A549 (cell line): ENCODE data around the gene ETV3L. TPM values are rescaled to one million over a fixed set of nuclear protein-coding genes. Genes with fewer than 3 reads are reported as not detected.

ENCODE experiments used
- ATAC-seq, 2 experiments: fragments of 200-7000 bp in 1 of 2; fragments of >200 bp in 1 of 2; cut with Nextera tagmentation in 1 of 2; cut with Tn5 transposase in 1 of 2; 3 replicates each; pipeline versions ENCODE4 v1.8.0 to v1.9.1; 2018 to 2020; ENCODE audit warnings: mild to moderate bottlenecking in 1 of 2, moderate library complexity in 1 of 2
- CTCF ChIA-PET: fragments of 300-600 bp; sonication (Branson Sonifier 250); formaldehyde crosslinking; extraction: SDS; loops from one replicate; lab custom pipeline; 2021; ENCODE audit warnings: antibody characterized with exemption, inconsistent platforms; lab: Yijun Ruan, JAX
- POLR2A ChIA-PET: fragments of 350-600 bp; formaldehyde crosslinking; extraction: SDS; loops from one replicate; lab custom pipeline; 2021; ENCODE audit warnings: antibody characterized with exemption, inconsistent platforms; lab: Yijun Ruan, JAX
- DNase-seq, 2 experiments: peaks; one replicate each; pipeline versions ENCODE4 v3.0.0 to v3.0.0-alpha.2; 2011 to 2016; ENCODE audit warnings: low read depth in 1 of 2, low spot score in 1 of 2
- FAIRE-seq: peaks from 2 replicates; lab custom pipeline; 2011; peaks lifted over from hg19 to GRCh38; lab: Jason Lieb, UNC
- H3K27ac ChIP-seq, 2 experiments: fragments of >200 bp; sonication (Bioruptor Twin); formaldehyde crosslinking; 3 replicates each; pipeline ENCODE4 v1.5.1; 2016 to 2017
- H3K4me1 ChIP-seq: fragments of >200 bp; sonication (Bioruptor Twin); formaldehyde crosslinking; 3 replicates; pipeline ENCODE4 v1.6.1; 2016
- H3K4me2 ChIP-seq: fragments of >200 bp; sonication (Bioruptor Twin); formaldehyde crosslinking; 3 replicates; pipeline ENCODE4 v1.6.1; 2016
- H3K4me3 ChIP-seq: fragments of >200 bp; sonication (Bioruptor Twin); formaldehyde crosslinking; 3 replicates; pipeline ENCODE4 v1.5.1; 2016
- H3K9me3 ChIP-seq: fragments of >200 bp; sonication (Bioruptor Twin); formaldehyde crosslinking; 3 replicates; pipeline ENCODE4 v1.6.1; 2016
- FOSL2 ChIP-seq, 2 experiments: fragments of 450-650 bp in 1 of 2; fragments of >200 bp in 1 of 2; sonication (Bioruptor Twin) in 1 of 2; formaldehyde crosslinking; IDR thresholded peaks; 2 replicates each; pipeline versions ENCODE4 v1.5.0 to v1.6.1; 2016 to 2020; ENCODE audit warnings: mild to moderate bottlenecking in 1 of 2, moderate library complexity in 1 of 2
- HDAC2 ChIP-seq: fragments of 200-600 bp; sonication (generic); IDR thresholded peaks from 2 replicates; pipeline ENCODE4 v1.6.1; 2016
- HEYL ChIP-seq: fragments of 250-450 bp; sonication (Bioruptor Pico); IDR thresholded peaks from 2 replicates; pipeline ENCODE4 v1.8.0; 2021; ENCODE audit warnings: mild to moderate bottlenecking, moderate library complexity
- HMGXB4 ChIP-seq: fragments of 250-450 bp; sonication (Bioruptor Pico); IDR thresholded peaks from 2 replicates; pipeline ENCODE4 v1.5.0; 2021; ENCODE audit warnings: mild to moderate bottlenecking, moderate library complexity, borderline replicate concordance
- HOXB5 ChIP-seq: fragments of 250-450 bp; sonication (Bioruptor Pico); IDR thresholded peaks from 2 replicates; pipeline ENCODE4 v1.5.0; 2020; ENCODE audit warnings: mild to moderate bottlenecking, moderate library complexity
- JUN ChIP-seq, 2 experiments: fragments of >200 bp; sonication (Bioruptor Twin); formaldehyde crosslinking; IDR thresholded peaks; 2 replicates in 1 of 2; 3 replicates in 1 of 2; pipeline ENCODE4 v1.6.1; 2016 to 2017
- MYC ChIP-seq: IDR thresholded peaks from 2 replicates; pipeline ENCODE4 v1.6.1; 2012; ENCODE audit warnings: mild to moderate bottlenecking, inconsistent platforms, low read length, improper control_type of control experiment, borderline replicate concordance
- POLR2A ChIP-seq: IDR thresholded peaks from 2 replicates; pipeline ENCODE4 v1.6.1; 2012; ENCODE audit warnings: mild to moderate bottlenecking, low read length
- RAD21 ChIP-seq, 2 experiments: fragments of >200 bp in 1 of 2; sonication (Bioruptor Twin) in 1 of 2; formaldehyde crosslinking in 1 of 2; IDR thresholded peaks in 1 of 2; conservative IDR thresholded peaks in 1 of 2; 2 replicates in 1 of 2; 3 replicates in 1 of 2; pipeline ENCODE4 v1.6.1; 2012 to 2018; ENCODE audit warnings: inconsistent platforms in 1 of 2
- RARB ChIP-seq: fragments of 250-450 bp; sonication (Bioruptor Pico); IDR thresholded peaks from 2 replicates; pipeline ENCODE4 v1.8.0; 2021; ENCODE audit warnings: mild to moderate bottlenecking, moderate library complexity
- REST ChIP-seq: fragments of 200-600 bp; sonication (generic); IDR thresholded peaks from 2 replicates; pipeline ENCODE4 v1.6.1; 2016; ENCODE audit warnings: antibody characterized with exemption, mild to moderate bottlenecking, moderate library complexity
- RFX5 ChIP-seq: fragments of 450-650 bp; IDR thresholded peaks from 2 replicates; pipeline ENCODE4 v1.7.1; 2014; ENCODE audit warnings: antibody characterized with exemption, mild to moderate bottlenecking, moderate library complexity
- RNF2 ChIP-seq: fragments of 200-600 bp; sonication (generic); IDR thresholded peaks from 2 replicates; pipeline ENCODE4 v1.6.1; 2016; ENCODE audit warnings: low read depth, mild to moderate bottlenecking, antibody characterized with exemption, moderate library complexity, borderline replicate concordance
- SREBF2 ChIP-seq: fragments of 450-650 bp; IDR thresholded peaks from 2 replicates; pipeline ENCODE4 v1.6.1; 2014; ENCODE audit warnings: mild to moderate bottlenecking, moderate library complexity
- ZFP36 ChIP-seq: fragments of 450-650 bp; IDR thresholded peaks from 2 replicates; pipeline ENCODE4 v1.6.1; 2014; ENCODE audit warnings: borderline replicate concordance; ENCODE audit not compliant: partially characterized antibody
- WGBS: methylation state at CpG from one replicate; pipeline ENCODE4 v1.1.6; 2017; ENCODE audit errors: missing lambda C conversion rate; 5-methylcytosine and 5-hydroxymethylcytosine counted together
- polyA plus RNA-seq, 4 experiments: library from polyadenylated mRNA; depleted of rRNA in 3 of 4; stranded (reverse); fragments of >200 nt; fragmentation: RNase III in 1 of 4; extraction: RNeasy Plus Mini Kit Qiagen cat#74134 plus additional on column Dnase treatment in 1 of 4; gene quantifications; 2 replicates in 3 of 4; 3 replicates in 1 of 4; pipeline ENCODE4 v1.2.3, GENCODE V29; 2011 to 2017
- TF ChIP-seq, protein P1 (sequence below): fragments of >200 bp; sonication (Bioruptor Twin); formaldehyde crosslinking; IDR thresholded peaks from 3 replicates; pipeline ENCODE4 v1.5.1; 2016

The ETV3L gene
- polyA plus RNA-seq, 2 of the 4 experiments (the other 2 are of a cell fraction): not detected

DNA sequence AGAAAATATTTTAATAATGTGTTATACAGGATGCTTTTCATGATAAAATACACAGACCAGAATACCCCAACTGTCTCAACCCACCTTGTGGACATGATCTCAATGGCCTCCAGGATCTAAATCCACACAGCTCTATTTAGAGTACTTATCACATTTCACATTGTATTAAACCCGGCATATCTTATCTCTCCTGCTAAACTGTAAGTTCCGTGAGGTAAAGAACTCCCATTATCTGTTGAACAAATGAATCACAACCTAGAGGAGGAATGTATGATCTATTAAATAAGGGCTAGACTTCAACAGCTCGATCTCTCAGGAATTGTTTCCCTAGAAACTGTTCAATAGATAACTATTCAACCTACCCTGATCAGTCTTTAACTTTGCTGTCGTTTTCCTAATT, 31.7 kb upstream of the ETV3L start:
- H3K27ac ChIP-seq: no peak overlapping the region
- H3K9me3 ChIP-seq: no peaks in the 10 kb centered on the region
- ATAC-seq (no peak), FAIRE-seq (no peak), DNase-seq (no peak)
- ChIA-PET CTCF (interaction anchor here (0.6 to 5.8 kb wide), 4 partner anchors 25 to 181 kb away, joined by 3 to 43 read pairs (median 5); no protein-coding TSS in a partner anchor), POLR2A (no interaction called here)
- no peak overlapping the region for H3K4me2 ChIP-seq
- H3K4me3 ChIP-seq: no peak overlapping the region
- TF ChIP-seq RNF2 (no peak), RARB (CRISPR knock-in tag) (no peak), HEYL (CRISPR knock-in tag) (no peak), RFX5 (no peak), HMGXB4 (CRISPR knock-in tag) (no peak), JUN (IDR thresholded peaks at IDR 0.05) (no peak), MYC (no peak), HDAC2 (no peak), ZFP36 (no peak), REST (no peak)
- TF ChIP-seq, protein P1, sequence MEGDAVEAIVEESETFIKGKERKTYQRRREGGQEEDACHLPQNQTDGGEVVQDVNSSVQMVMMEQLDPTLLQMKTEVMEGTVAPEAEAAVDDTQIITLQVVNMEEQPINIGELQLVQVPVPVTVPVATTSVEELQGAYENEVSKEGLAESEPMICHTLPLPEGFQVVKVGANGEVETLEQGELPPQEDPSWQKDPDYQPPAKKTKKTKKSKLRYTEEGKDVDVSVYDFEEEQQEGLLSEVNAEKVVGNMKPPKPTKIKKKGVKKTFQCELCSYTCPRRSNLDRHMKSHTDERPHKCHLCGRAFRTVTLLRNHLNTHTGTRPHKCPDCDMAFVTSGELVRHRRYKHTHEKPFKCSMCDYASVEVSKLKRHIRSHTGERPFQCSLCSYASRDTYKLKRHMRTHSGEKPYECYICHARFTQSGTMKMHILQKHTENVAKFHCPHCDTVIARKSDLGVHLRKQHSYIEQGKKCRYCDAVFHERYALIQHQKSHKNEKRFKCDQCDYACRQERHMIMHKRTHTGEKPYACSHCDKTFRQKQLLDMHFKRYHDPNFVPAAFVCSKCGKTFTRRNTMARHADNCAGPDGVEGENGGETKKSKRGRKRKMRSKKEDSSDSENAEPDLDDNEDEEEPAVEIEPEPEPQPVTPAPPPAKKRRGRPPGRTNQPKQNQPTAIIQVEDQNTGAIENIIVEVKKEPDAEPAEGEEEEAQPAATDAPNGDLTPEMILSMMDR: no peak
- WGBS: 94% methylated on average over 4 of the region's 4 CpGs
- H3K4me1 ChIP-seq: peaks cover 6% of the 10 kb centered on the region

- Histone ChIP-seq H3K4me1 (no peaks in the 10 kb centered on the region), H3K4me3 (no peak overlapping the region), H3K4me2 (no peak overlapping the region)
- POLR2A ChIA-PET: no interaction called here
- DNase-seq: peak in 1 of 2 experiments; percentile 27
- 88% methylated on average over 7 of the region's 7 CpGs for WGBS
- TF ChIP-seq SREBF2 (no peak), FOSL2 (IDR thresholded peaks at IDR 0.05) (no peak), FOSL2 (CRISPR knock-in tag; IDR thresholded peaks at IDR 0.05) (no peak), POLR2A (no peak), ZFP36 (no peak), RAD21 (conservative IDR thresholded peaks at IDR 0.05 in 1 of 2, IDR thresholded peaks at IDR 0.05 in 1 of 2) (no peak), HOXB5 (CRISPR knock-in tag) (no peak)
- TF ChIP-seq, all 56 proteins: peak for 0
- no peaks in the 10 kb centered on the region for H3K9me3 ChIP-seq
- FAIRE-seq (no peak), ATAC-seq (peak; percentile 50 to 71; a peak in 4 of 6 replicates)
- CTCF ChIA-PET: interaction anchor here (0.8 to 2.4 kb wide), 5 partner anchors 11 to 35 kb away, joined by 3 to 10 read pairs (median 4); no protein-coding TSS in a partner anchor
- H3K27ac ChIP-seq: no peak overlapping the region
Measured at GRCh38 chr1:157124855-157125254, 25.2 kb upstream of the ETV3L start.
